K562 (cell line): ENCODE results near the gene KIF18B. TPM values are rescaled to one million over a fixed set of nuclear protein-coding genes. Genes with fewer than 3 reads are reported as not detected.

Experiments used
- ARID2 ChIP-seq: fragments of 450-650 bp; IDR thresholded peaks from 2 replicates; pipeline ENCODE4 v1.6.1; 2017; ENCODE audit warnings: antibody characterized with exemption, mild to moderate bottlenecking
- ARID4B ChIP-seq: sonication (generic); formaldehyde crosslinking; IDR thresholded peaks from 2 replicates; pipeline ENCODE4 v1.8.0; 2022; ENCODE audit warnings: mild to moderate bottlenecking, missing genetic modification reagents
- ATF3 ChIP-seq, 2 experiments: fragments of 450-650 bp in 1 of 2; sonication (generic) in 1 of 2; formaldehyde crosslinking in 1 of 2; IDR thresholded peaks in 1 of 2; conservative IDR thresholded peaks in 1 of 2; 2 replicates each; pipeline versions ENCODE4 v1.6.1 to v1.8.1; 2016 to 2023; ENCODE audit warnings: mild to moderate bottlenecking in 2 of 2, moderate library complexity in 2 of 2, inconsistent platforms in 1 of 2, missing genetic modification reagents in 1 of 2
- ELK3 ChIP-seq: fragments of 450-650 bp; formaldehyde crosslinking; IDR thresholded peaks from 2 replicates; pipeline ENCODE4 v1.4.0; 2020; ENCODE audit warnings: mild to moderate bottlenecking
- HNRNPK ChIP-seq: fragments of 200-400 bp; formaldehyde crosslinking; IDR thresholded peaks from one replicate; pipeline ENCODE4 v1.6.1; 2018; ENCODE audit warnings: mild to moderate bottlenecking, low read depth, low read length; ENCODE audit not compliant: poor library complexity, severe bottlenecking
- JUN ChIP-seq, 2 experiments: sonication (generic) in 1 of 2; formaldehyde crosslinking in 1 of 2; IDR thresholded peaks; 2 replicates each; pipeline versions ENCODE4 v1.6.1 to v1.8.0; 2012 to 2022; ENCODE audit warnings: borderline replicate concordance in 2 of 2, mild to moderate bottlenecking in 2 of 2, improper control_type of control experiment in 1 of 2, low read depth in 1 of 2, low read length in 1 of 2, missing genetic modification reagents in 1 of 2
- NFE2L1 ChIP-seq: fragments of 450-650 bp; IDR thresholded peaks from 2 replicates; pipeline ENCODE4 v1.6.1; 2016; ENCODE audit warnings: missing genetic modification characterization, low read depth, mild to moderate bottlenecking, missing compliant biosample characterization, moderate library complexity, borderline replicate concordance
- PTRF ChIP-seq: fragments of 450-650 bp; IDR thresholded peaks from 2 replicates; pipeline ENCODE4 v1.6.1; 2016; ENCODE audit warnings: mild to moderate bottlenecking, missing genetic modification characterization, missing compliant biosample characterization
- VEZF1 ChIP-seq: fragments of 200-800 bp; sonication (Bioruptor generic); IDR thresholded peaks from 2 replicates; pipeline ENCODE4 v1.6.1; 2017; ENCODE audit warnings: missing genetic modification characterization, missing compliant biosample characterization
- ZKSCAN8 ChIP-seq: fragments of 200-800 bp; sonication (Bioruptor generic); IDR thresholded peaks from 2 replicates; pipeline ENCODE4 v1.6.1; 2016; ENCODE audit warnings: missing genetic modification characterization, missing compliant biosample characterization
- ZNF583 ChIP-seq: fragments of 250-450 bp; sonication (Bioruptor Pico); IDR thresholded peaks from 2 replicates; pipeline ENCODE4 v1.4.0; 2020
- polyA plus RNA-seq, 8 experiments: library from polyadenylated mRNA; depleted of rRNA in 4 of 8; stranded (reverse) in 5 of 8; unstranded in 3 of 8; fragments of >200 nt; fragmentation: Nextera tagmentation in 2 of 8; fragmentation: Illumina TruSeq in 1 of 8; extraction: Ambion mirVana in 2 of 8; extraction: Trizol in 1 of 8; gene quantifications; 2 replicates each; pipeline versions ENCODE4 v1.2.1 to v1.2.3, GENCODE V29; 2011 to 2014; ENCODE audit warnings: inconsistent platforms in 1 of 8, missing spikeins in 1 of 8
- total RNA-seq, 7 experiments: library from RNA; depleted of rRNA in 6 of 7; stranded (reverse); fragments of >200 nt in 6 of 7; fragmentation: Illumina TruSeq in 2 of 7; extraction: Trizol in 2 of 7; gene quantifications; 2 replicates each; pipeline versions ENCODE4 v1.2.1 to v1.2.3, GENCODE V29; 2011 to 2021; ENCODE audit warnings: low replicate concordance in 1 of 7

KIF18B gene
- total and polyA plus RNA-seq, 9 of the 15 experiments (the other 6 are each of a cell fraction or from before 2014, with no cell fraction given) = 2.0 to 42.8 (median 13.2) TPM

- TF ChIP-seq ARID4B (CRISPR knock-in tag) (no peak), ZNF583 (CRISPR knock-in tag) (no peak), HNRNPK (no peak), ATF3 (IDR thresholded peaks at IDR 0.05) (no peak), ATF3 (CRISPR knock-in tag; conservative IDR thresholded peaks at IDR 0.05) (no peak), JUN (IDR thresholded peaks at IDR 0.05; ENCODE audit: borderline replicate concordance, low read depth, low read length) (no peak), JUN (CRISPR knock-in tag; IDR thresholded peaks at IDR 0.05; ENCODE audit: borderline replicate concordance) (no peak), ZKSCAN8 (CRISPR knock-in tag) (no peak), VEZF1 (CRISPR knock-in tag) (no peak), PTRF (tag) (no peak), ELK3 (CRISPR knock-in tag) (no peak), ARID2 (no peak), NFE2L1 (tag) (no peak)
Observed at GRCh38 chr17:44919411-44919810, 28.2 kb downstream of the KIF18B start (continued).
